GM12864 (cell line): ENCODE results near the gene FTSJ1.
A peak's percentile ranks its signal among the peaks of the same experiment; 100 is the strongest.
"Not testable (repeated sequence)": the region's sequence is repeated elsewhere in the genome, so short reads cannot be mapped to it uniquely, and the experiment has no call there.

Source experiments
- DNase-seq: peaks from one replicate; pipeline ENCODE4 v3.0.0-alpha.2; 2011; ENCODE audit warnings: low read depth
- H3K4me3 ChIP-seq: 2 replicates; pipeline ENCODE4 v1.5.1; 2011; ENCODE audit warnings: mild to moderate bottlenecking, low read depth, low read length, control low read depth
- TF ChIP-seq, protein P1 (sequence below): IDR thresholded peaks from 2 replicates; pipeline ENCODE4 v1.5.1; 2011; ENCODE audit warnings: low read depth, mild to moderate bottlenecking, moderate library complexity, low read length, control low read depth, inconsistent platforms; ENCODE audit errors: missing control alignments

The FTSJ1 gene

GRCh38 chrX:48475774-48476577 is at the start of gene FTSJ1:
TSS of gene FTSJ1 (plus strand) at chrX:48476199. CDS start at chrX:48478048, 1,849 bp downstream.
- peak within 1 kb of the TSS; percentile 91 for H3K4me3 ChIP-seq
- TF ChIP-seq, protein P1, sequence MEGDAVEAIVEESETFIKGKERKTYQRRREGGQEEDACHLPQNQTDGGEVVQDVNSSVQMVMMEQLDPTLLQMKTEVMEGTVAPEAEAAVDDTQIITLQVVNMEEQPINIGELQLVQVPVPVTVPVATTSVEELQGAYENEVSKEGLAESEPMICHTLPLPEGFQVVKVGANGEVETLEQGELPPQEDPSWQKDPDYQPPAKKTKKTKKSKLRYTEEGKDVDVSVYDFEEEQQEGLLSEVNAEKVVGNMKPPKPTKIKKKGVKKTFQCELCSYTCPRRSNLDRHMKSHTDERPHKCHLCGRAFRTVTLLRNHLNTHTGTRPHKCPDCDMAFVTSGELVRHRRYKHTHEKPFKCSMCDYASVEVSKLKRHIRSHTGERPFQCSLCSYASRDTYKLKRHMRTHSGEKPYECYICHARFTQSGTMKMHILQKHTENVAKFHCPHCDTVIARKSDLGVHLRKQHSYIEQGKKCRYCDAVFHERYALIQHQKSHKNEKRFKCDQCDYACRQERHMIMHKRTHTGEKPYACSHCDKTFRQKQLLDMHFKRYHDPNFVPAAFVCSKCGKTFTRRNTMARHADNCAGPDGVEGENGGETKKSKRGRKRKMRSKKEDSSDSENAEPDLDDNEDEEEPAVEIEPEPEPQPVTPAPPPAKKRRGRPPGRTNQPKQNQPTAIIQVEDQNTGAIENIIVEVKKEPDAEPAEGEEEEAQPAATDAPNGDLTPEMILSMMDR = no peak

DNA sequence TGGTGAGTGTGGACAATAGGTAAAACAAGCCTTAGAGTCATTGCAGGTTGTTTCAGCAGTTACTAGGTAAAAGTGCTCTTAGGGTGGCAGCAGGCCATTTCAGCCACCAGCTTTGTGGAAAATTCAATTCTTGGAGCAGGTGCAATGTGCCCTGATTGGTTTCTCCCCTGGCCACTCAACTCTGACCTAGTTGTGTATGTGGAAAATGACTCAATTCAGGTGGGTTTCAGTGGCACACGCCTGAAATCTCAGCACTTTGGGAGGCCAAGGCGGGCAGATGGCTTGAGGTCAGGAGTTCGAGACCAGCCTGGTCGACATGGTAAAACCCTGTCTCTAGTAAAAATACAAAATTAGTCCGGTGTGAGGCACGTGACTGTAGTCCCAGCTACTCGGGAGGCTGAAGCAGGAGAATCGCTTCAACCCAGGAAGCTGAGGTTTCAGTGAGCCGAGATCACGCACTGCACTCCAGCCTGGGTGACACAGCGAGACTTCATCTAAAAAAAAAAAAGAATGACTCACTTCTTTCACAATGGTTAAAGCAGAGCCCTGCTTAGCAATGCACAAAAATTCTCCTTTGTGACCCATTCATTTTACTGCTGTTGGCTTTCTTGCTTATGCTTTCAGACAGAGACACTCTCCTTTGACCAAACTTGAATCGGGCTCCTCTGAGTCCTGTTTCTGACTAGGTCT is 48.8 kb upstream of the FTSJ1 start:
- not testable (repeated sequence) for H3K4me3 ChIP-seq, DNase-seq

More at GRCh38 chrX:48475774-48476577, at the start of gene FTSJ1:
- peak; percentile 85 for DNase-seq

DNA sequence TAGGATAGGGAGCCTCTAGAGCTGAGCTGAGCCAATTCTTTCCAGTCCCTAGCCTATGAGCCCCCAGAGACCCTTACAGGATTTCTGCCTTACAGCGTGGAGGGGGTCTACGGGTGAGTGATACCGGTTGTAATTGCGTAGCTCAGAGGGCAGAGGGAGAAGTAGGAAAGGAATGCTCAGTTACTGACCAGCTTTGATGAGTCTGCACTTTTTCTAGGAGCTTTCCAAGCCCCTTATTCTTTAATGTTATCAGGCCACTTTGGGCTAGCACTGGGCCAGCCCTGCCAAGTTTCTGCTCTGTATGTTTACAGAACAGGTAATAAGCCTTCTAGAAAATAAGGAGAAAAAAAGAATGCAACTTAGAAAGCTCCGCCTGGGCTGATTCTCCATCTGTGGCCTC is 46.4 kb upstream of the FTSJ1 start:
- not testable (repeated sequence) for DNase-seq, H3K4me3 ChIP-seq

- DNase-seq = not testable (repeated sequence)
Observed at GRCh38 chrX:48430166-48430565, 45.8 kb upstream of the FTSJ1 start.

GRCh38 chrX:48433713-48434112 is 42.3 kb upstream of the FTSJ1 start:
- not testable (repeated sequence) for H3K4me3 ChIP-seq, DNase-seq

More at GRCh38 chrX:48430166-48430565, 45.8 kb upstream of the FTSJ1 start:
- H3K4me3 ChIP-seq = not testable (repeated sequence)

DNA sequence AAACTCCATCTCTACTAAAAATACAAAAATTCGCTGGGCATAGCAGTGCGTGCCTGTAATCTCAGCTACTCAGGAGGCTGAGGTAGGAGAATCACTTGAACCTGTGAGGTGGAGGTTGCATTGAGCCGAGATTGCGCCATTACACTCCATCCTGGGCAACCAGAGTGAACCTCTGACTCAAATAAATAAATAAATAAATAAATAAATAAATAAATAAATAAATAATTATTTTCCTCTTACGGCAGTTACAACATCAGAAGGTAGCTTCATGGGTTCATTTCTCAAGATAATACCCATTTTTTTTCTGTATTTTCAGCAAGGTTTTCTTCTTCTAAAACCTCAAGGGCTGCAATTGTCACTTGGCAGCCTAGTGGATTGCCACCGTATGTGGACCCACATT is 28.8 kb upstream of the FTSJ1 start:
- not testable (repeated sequence) for H3K4me3 ChIP-seq, DNase-seq

DNA sequence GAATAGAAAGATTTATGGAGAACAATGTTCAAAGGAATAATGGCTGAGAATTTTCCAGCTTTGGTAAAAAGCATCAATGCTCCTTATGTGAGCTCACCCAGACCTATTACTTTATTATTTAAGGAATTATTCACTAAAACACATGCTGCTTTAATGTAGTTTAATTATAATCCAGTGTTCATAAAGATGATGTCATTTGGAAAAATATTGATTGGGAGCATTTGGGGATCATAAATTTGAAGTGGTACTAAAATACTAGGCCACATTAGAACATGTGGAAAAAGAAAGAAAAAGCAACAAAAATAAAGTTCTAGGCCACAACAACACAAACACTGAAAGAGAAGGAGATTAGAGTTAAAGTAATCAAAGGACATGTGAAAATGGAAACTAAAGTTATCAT is 25.9 kb upstream of the FTSJ1 start:
- TF ChIP-seq, protein P1 = no peak
- no peak for DNase-seq
- no peak overlapping the region for H3K4me3 ChIP-seq

DNA sequence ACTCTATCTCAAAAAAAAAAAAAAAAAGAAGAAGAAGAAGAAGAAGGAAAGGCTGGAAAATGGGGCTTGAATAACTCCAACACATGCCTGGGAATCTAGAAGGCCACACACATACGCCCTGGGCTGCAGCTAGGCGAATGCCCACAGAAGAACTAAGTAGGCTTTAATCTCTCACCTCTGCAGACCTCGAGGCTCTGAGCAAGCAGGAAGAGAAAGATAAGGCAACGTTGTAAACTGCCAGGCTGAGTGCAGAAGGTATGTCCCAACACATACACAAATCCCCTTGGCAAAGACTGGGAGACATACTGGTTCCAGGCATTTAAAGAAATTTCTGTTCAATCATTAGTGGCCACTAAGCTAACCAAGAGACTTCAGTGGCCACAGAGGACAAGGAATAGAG is 24.3 kb upstream of the FTSJ1 start:
- TF ChIP-seq, protein P1 = no peak
- H3K4me3 ChIP-seq = no peak overlapping the region

GRCh38 chrX:48456628-48457331 is 19.2 kb upstream of the FTSJ1 start:
- no peak for DNase-seq
- TF ChIP-seq, protein P1 = no peak
- no peak overlapping the region for H3K4me3 ChIP-seq

More for the DNA sequence above, 24.3 kb upstream of the FTSJ1 start:
- no peak for DNase-seq
